Mesendoderm (in vitro differentiated cells): ENCODE results near the gene ABCC4.
"Not testable (repeated sequence)": the region's sequence is repeated elsewhere in the genome, so short reads cannot be mapped to it uniquely, and the experiment has no call there.

Experiments used
- DNase-seq: peaks from one replicate; pipeline ENCODE4 v3.0.0; 2013
- H2AK5ac ChIP-seq: 2 replicates; pipeline ENCODE4 v1.6.1; 2013; ENCODE audit warnings: low read length, inconsistent platforms
- H2BK120ac ChIP-seq: 2 replicates; pipeline ENCODE4 v1.6.1; 2013; ENCODE audit warnings: low read depth, mild to moderate bottlenecking, low read length, moderate library complexity, mixed read lengths
- H2BK15ac ChIP-seq: replicated peaks from 2 replicates; pipeline ENCODE4 v1.6.1; 2013; ENCODE audit warnings: low read depth, mild to moderate bottlenecking, moderate library complexity
- H2BK5ac ChIP-seq: 2 replicates; pipeline ENCODE4 v1.6.1; 2013; ENCODE audit warnings: low read length, inconsistent platforms
- H3K18ac ChIP-seq: 2 replicates; pipeline ENCODE4 v1.6.1; 2013; ENCODE audit warnings: mild to moderate bottlenecking, low read length, mixed read lengths
- H3K23ac ChIP-seq: one replicate; pipeline ENCODE4 v1.6.1; 2013; ENCODE audit warnings: low read length
- H3K27ac ChIP-seq: 2 replicates; pipeline ENCODE4 v1.5.1; 2013; ENCODE audit warnings: low read depth, mild to moderate bottlenecking, inconsistent platforms, low read length, moderate library complexity
- H3K27me3 ChIP-seq: 2 replicates; pipeline ENCODE4 v1.6.1; 2013; ENCODE audit warnings: low read length, control low read depth, mild to moderate bottlenecking, inconsistent platforms; ENCODE audit not compliant: insufficient read depth, poor library complexity
- H3K36me3 ChIP-seq: 2 replicates; pipeline ENCODE4 v1.6.1; 2013; ENCODE audit warnings: low read length, inconsistent platforms; ENCODE audit not compliant: control insufficient read depth, insufficient read depth
- H3K4ac ChIP-seq: one replicate; pipeline ENCODE4 v1.6.1; 2013; ENCODE audit warnings: low read depth, mild to moderate bottlenecking, low read length, moderate library complexity
- H3K4me1 ChIP-seq: 2 replicates; pipeline ENCODE4 v1.6.1; 2013; ENCODE audit warnings: low read depth, low read length, inconsistent platforms; ENCODE audit not compliant: control insufficient read depth
- H3K4me2 ChIP-seq: 2 replicates; pipeline ENCODE4 v1.6.1; 2013; ENCODE audit warnings: low read length
- H3K4me3 ChIP-seq: 2 replicates; pipeline ENCODE4 v1.5.1; 2013; ENCODE audit warnings: mild to moderate bottlenecking, low read length
- H3K56ac ChIP-seq: one replicate; pipeline ENCODE4 v1.6.1; 2013; ENCODE audit warnings: low read length
- H3K79me1 ChIP-seq: 2 replicates; pipeline ENCODE4 v1.6.1; 2013; ENCODE audit warnings: low read length, inconsistent platforms
- H3K79me2 ChIP-seq: 2 replicates; pipeline ENCODE4 v1.6.1; 2013; ENCODE audit warnings: mild to moderate bottlenecking, low read length; ENCODE audit not compliant: control insufficient read depth, insufficient read depth
- H3K9ac ChIP-seq: 2 replicates; pipeline ENCODE4 v1.6.1; 2013; ENCODE audit warnings: low read length, inconsistent platforms
- H4K5ac ChIP-seq: one replicate; pipeline ENCODE4 v1.6.1; 2013; ENCODE audit warnings: low read length
- H4K8ac ChIP-seq: one replicate; pipeline ENCODE4 v1.6.1; 2013; ENCODE audit warnings: low read depth, mild to moderate bottlenecking, control low read depth, low read length, moderate library complexity
- WGBS: extraction: QIAGEN DNeasy Blood & Tissue Kit; methylation state at CpG from one replicate; pipeline ENCODE4 v1.1.7; 2013; ENCODE audit warnings: low lambda C conversion rate, missing lambda C conversion rate; ENCODE audit not compliant: insufficient coverage; ENCODE audit errors: extremely low coverage; 5-methylcytosine and 5-hydroxymethylcytosine counted together

The ABCC4 gene

GRCh38 chr13:95198606-95199005 is 102.6 kb downstream of the ABCC4 start:
- no CpG with 5 or more reads among the region's 2 CpGs for WGBS
- H3K27me3 ChIP-seq = not testable (repeated sequence)

GRCh38 chr13:95197548-95197947 is 103.7 kb downstream of the ABCC4 start:
- H3K79me1 ChIP-seq = no peaks in the 10 kb centered on the region
- no peak overlapping the region for H3K4me3 ChIP-seq
- H3K56ac ChIP-seq = no peak overlapping the region
- WGBS = no CpG with 5 or more reads among the region's 4 CpGs
- H2BK5ac ChIP-seq = no peak overlapping the region
- no peak overlapping the region for H3K18ac ChIP-seq
- H3K79me2 ChIP-seq = no peaks in the 10 kb centered on the region
- no peak overlapping the region for H4K5ac ChIP-seq
- no peak overlapping the region for H2BK15ac ChIP-seq
- DNase-seq = no peak
- H4K8ac ChIP-seq = no peak overlapping the region
- no peak overlapping the region for H3K27ac ChIP-seq
- no peak overlapping the region for H2BK120ac ChIP-seq
- H2AK5ac ChIP-seq = no peak overlapping the region
- H3K4me1 ChIP-seq = no peaks in the 10 kb centered on the region
- no peak overlapping the region for H3K4ac ChIP-seq
- no peak overlapping the region for H3K9ac ChIP-seq
- H3K27me3 ChIP-seq = no peaks in the 10 kb centered on the region
- no peak overlapping the region for H3K4me2 ChIP-seq
- H3K23ac ChIP-seq = no peak overlapping the region
- no peaks in the 10 kb centered on the region for H3K36me3 ChIP-seq

More at GRCh38 chr13:95198606-95199005, 102.6 kb downstream of the ABCC4 start:
- not testable (repeated sequence) for H3K36me3 ChIP-seq, H2BK5ac ChIP-seq, H3K18ac ChIP-seq, H3K4me3 ChIP-seq, H3K9ac ChIP-seq, H4K8ac ChIP-seq, DNase-seq, H3K4me1 ChIP-seq, H3K56ac ChIP-seq, H3K27ac ChIP-seq, H2BK120ac ChIP-seq, H3K4ac ChIP-seq, H2AK5ac ChIP-seq, H3K79me2 ChIP-seq, H3K23ac ChIP-seq, H2BK15ac ChIP-seq, H4K5ac ChIP-seq, H3K79me1 ChIP-seq, H3K4me2 ChIP-seq

DNA sequence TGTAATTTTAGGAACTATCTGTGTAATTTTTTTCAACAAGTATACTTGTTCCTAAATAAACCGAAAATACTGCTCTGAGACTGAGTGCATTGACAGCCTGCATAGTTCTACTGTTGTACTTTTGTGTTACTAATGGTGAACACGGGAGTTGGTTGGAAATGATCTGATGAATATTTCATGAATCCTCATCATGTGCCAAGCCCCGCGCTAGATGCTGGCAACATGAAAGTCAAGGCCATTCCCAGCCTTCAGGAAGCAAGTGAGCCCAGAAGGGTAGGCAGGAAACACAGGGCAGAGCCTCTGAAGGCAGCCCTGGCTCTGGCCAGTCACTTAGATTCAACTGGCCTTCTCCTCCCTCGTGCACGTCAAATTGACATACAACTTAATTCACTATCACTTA is 106.1 kb downstream of the ABCC4 start:
- Histone ChIP-seq H3K4me1 (no peaks in the 10 kb centered on the region), H3K79me2 (no peaks in the 10 kb centered on the region), H3K27ac (no peak overlapping the region), H3K79me1 (no peaks in the 10 kb centered on the region), H4K5ac (no peak overlapping the region), H2BK120ac (no peak overlapping the region), H3K4me3 (no peak overlapping the region), H2BK15ac (no peak overlapping the region), H3K27me3 (no peaks in the 10 kb centered on the region), H3K36me3 (no peaks in the 10 kb centered on the region), H2AK5ac (no peak overlapping the region), H3K9ac (no peak overlapping the region), H3K23ac (no peak overlapping the region), H3K56ac (no peak overlapping the region), H3K4me2 (no peak overlapping the region), H4K8ac (no peak overlapping the region), H3K4ac (no peak overlapping the region), H2BK5ac (no peak overlapping the region), H3K18ac (no peak overlapping the region)
- WGBS = no CpG with 5 or more reads among the region's 6 CpGs
- DNase-seq = no peak

DNA sequence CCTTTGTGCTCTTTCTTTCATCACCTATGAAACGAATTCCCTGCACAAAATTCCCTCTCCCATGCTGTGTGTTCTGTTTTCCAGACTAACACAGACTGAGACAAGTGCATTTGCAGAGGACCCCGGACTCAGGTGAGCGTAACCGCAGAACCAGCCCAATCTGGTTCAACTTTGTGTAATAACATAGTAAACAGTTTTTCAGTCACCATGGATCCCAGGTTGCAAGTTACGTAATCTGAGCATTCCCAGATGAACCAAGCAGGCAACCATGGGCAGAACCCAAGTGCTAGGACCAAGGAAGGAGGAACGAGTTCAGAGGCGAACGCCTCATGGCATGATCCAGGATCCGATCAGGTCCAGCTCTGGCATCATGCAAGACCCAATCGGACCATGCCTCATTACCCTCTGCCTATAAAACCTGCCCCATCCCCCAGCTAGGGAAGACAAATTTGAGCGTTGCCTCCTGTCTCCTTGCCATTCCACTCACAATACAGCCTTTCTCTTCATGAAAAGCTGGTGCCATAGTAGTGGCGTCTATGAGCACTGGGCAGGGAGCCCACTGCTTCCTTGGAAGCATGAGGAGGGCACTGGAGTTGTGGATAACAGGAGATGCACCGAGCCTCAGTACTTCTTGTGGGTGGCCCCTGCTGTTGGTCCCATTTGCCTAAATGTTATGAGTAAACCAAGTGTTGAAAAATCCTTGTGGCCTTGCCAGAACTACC is 107.6 kb downstream of the ABCC4 start:
- Histone ChIP-seq H3K27ac (no peak overlapping the region), H3K4ac (no peak overlapping the region), H2AK5ac (no peak overlapping the region), H3K4me3 (no peak overlapping the region), H3K9ac (no peak overlapping the region), H2BK120ac (no peak overlapping the region), H3K56ac (no peak overlapping the region), H4K8ac (no peak overlapping the region), H3K4me1 (no peaks in the 10 kb centered on the region), H4K5ac (no peak overlapping the region), H3K79me2 (no peaks in the 10 kb centered on the region), H3K27me3 (no peaks in the 10 kb centered on the region), H3K36me3 (no peaks in the 10 kb centered on the region), H3K23ac (no peak overlapping the region), H3K79me1 (no peaks in the 10 kb centered on the region), H3K4me2 (no peak overlapping the region), H2BK5ac (no peak overlapping the region), H3K18ac (no peak overlapping the region), H2BK15ac (no peak overlapping the region)
- WGBS = no CpG with 5 or more reads among the region's 13 CpGs
- DNase-seq = no peak

DNA sequence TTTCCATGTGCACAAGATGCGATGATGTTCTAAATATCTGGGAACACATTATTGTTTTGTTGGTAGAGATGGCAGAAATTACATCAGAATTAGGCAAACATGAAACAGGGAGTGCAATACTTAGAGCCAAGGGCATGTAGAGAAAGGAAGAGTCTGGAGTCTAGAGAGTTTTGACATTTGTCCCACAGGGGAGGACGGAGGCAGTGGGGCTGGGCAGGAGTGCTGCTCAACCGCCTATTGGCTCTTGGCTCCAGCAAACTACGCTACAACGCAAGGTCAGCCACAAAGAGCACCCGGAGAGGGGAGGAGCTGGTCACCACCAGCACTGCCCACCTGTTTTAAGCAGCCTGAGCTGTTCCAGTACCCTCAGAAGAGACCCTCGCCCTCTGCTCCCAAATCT is 108.3 kb downstream of the ABCC4 start:
- Histone ChIP-seq H3K79me1 (no peaks in the 10 kb centered on the region), H3K79me2 (no peaks in the 10 kb centered on the region), H3K36me3 (no peaks in the 10 kb centered on the region), H3K4me1 (no peaks in the 10 kb centered on the region), H3K4me3 (no peak overlapping the region), H3K27me3 (no peaks in the 10 kb centered on the region), H2BK120ac (no peak overlapping the region), H4K8ac (no peak overlapping the region), H3K56ac (no peak overlapping the region), H4K5ac (no peak overlapping the region), H3K4ac (no peak overlapping the region), H3K23ac (no peak overlapping the region), H3K27ac (no peak overlapping the region), H2BK5ac (no peak overlapping the region), H2AK5ac (no peak overlapping the region), H2BK15ac (no peak overlapping the region), H3K9ac (no peak overlapping the region), H3K18ac (no peak overlapping the region), H3K4me2 (no peak overlapping the region)
- WGBS = no CpG with 5 or more reads among the region's 7 CpGs
- no peak for DNase-seq

DNA sequence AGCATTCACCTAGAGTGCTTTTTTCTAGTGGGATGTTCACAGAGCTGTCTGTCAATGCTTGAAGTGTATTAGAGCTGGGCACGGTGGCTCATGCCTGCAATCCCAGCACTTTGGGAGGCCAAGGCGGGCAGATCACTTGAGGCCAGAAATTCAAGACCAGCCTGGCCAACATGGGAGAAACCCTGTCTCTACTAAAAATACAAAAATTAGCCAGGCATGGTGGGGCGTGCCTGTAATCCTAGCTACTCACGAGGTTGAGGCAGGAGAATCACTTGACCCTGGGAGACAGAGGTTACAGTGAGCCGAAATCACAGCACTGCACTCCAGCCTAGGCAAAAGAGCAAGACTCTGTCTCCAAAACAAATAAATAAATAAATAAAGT is 108.7 kb downstream of the ABCC4 start:
- not testable (repeated sequence) for H3K23ac ChIP-seq, H3K4me3 ChIP-seq, H3K4me1 ChIP-seq, H3K27me3 ChIP-seq, H2BK15ac ChIP-seq, H2BK120ac ChIP-seq, H3K79me1 ChIP-seq, H3K56ac ChIP-seq, H2BK5ac ChIP-seq, H3K27ac ChIP-seq, H2AK5ac ChIP-seq, H3K36me3 ChIP-seq, DNase-seq, H3K4ac ChIP-seq, H3K9ac ChIP-seq, H4K5ac ChIP-seq, H3K18ac ChIP-seq, H4K8ac ChIP-seq, H3K4me2 ChIP-seq, H3K79me2 ChIP-seq
- WGBS = no CpG with 5 or more reads among the region's 5 CpGs
